ENCODE measurements around the gene STAC.
"Not testable (repeated sequence)": the region's sequence is repeated elsewhere in the genome, so short reads cannot be mapped to it uniquely, and the experiment has no call there.

The STAC gene

GRCh38 chr3:36557021-36557707, 176.9 kb downstream of the STAC start:
- H3K4me3 ChIP-seq (ENCODE audit: low read depth, low read length) = no peak overlapping the region
- no peak for TF ChIP-seq CTCF (IDR thresholded peaks at IDR 0.05; ENCODE audit: borderline replicate concordance, insufficient read depth, low read depth, low read length)

GRCh38 chr3:36557708-36558421, 177.6 kb downstream of the STAC start:
- no peak for TF ChIP-seq CTCF (IDR thresholded peaks at IDR 0.05; ENCODE audit: borderline replicate concordance, insufficient read depth, low read depth, low read length)
- no peak overlapping the region for H3K4me3 ChIP-seq (ENCODE audit: low read depth, low read length)

GRCh38 chr3:36558961-36559360, 178.7 kb downstream of the STAC start:
- no peak for TF ChIP-seq CTCF (IDR thresholded peaks at IDR 0.05; ENCODE audit: borderline replicate concordance, insufficient read depth, low read depth, low read length)
- H3K4me3 ChIP-seq (ENCODE audit: low read depth, low read length) = no peak overlapping the region

GRCh38 chr3:36560685-36561084, 180.4 kb downstream of the STAC start:
- no peak for TF ChIP-seq CTCF (IDR thresholded peaks at IDR 0.05; ENCODE audit: borderline replicate concordance, insufficient read depth, low read depth, low read length)
- no peak overlapping the region for H3K4me3 ChIP-seq (ENCODE audit: low read depth, low read length)

- TF ChIP-seq CTCF (IDR thresholded peaks at IDR 0.05; ENCODE audit: borderline replicate concordance, insufficient read depth, low read depth, low read length) = no peak
- no peak overlapping the region for H3K4me3 ChIP-seq (ENCODE audit: low read depth, low read length)
These were observed 181.3 kb downstream of the STAC start for GRCh38 chr3:36561601-36562000.

- no peak for TF ChIP-seq CTCF (IDR thresholded peaks at IDR 0.05; ENCODE audit: borderline replicate concordance, insufficient read depth, low read depth, low read length)
- no peak overlapping the region for H3K4me3 ChIP-seq (ENCODE audit: low read depth, low read length)
These were observed 182.6 kb downstream of the STAC start for GRCh38 chr3:36562945-36563344.

- H3K4me3 ChIP-seq (ENCODE audit: low read depth, low read length) = no peak overlapping the region
- no peak for TF ChIP-seq CTCF (IDR thresholded peaks at IDR 0.05; ENCODE audit: borderline replicate concordance, insufficient read depth, low read depth, low read length)
These were observed 194.9 kb downstream of the STAC start for GRCh38 chr3:36575241-36575640.

GRCh38 chr3:36578418-36578817, 198.1 kb downstream of the STAC start:
- not testable (repeated sequence) for H3K4me3 ChIP-seq (ENCODE audit: low read depth, low read length)
